Activated gamma-delta T cell treated with anti-CD3 and anti-CD28 coated beads, Interleukin-2, amount 50 U/mL, for 16 hours (primary cell): ENCODE measurements around the gene CCDC174.
"Not testable (repeated sequence)": the region's sequence is repeated elsewhere in the genome, so short reads cannot be mapped to it uniquely, and the experiment has no call there.

ENCODE experiments used
- DNase-seq: peaks from one replicate; pipeline ENCODE4 v3.0.0-alpha.2; 2020; ENCODE audit warnings: low read depth

CCDC174 gene

GRCh38 chr3:14652360-14652907 is 872 bp downstream of the CCDC174 start:
- not testable (repeated sequence) for DNase-seq

DNA sequence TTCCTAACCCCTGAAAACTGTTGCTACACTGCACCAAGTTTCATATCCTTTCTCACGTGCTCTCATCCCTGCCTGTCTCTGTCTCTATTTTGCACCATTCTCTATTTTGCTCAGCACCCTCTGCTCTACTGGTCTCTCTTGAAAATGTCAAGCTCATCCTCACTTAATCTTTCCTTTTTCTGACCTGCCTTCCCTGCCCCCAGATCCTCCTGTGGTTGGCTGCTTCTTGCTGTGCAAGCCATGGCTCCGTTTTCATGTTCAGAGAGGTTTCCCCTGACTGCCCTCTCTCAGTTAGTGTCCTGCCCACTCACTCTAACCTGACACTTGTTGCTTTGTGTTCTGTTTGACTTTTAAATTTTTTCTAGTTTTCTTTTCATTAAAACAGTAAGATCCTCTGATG is 6.0 kb downstream of the CCDC174 start:
- no peak for DNase-seq

- DNase-seq = no peak
Observed at GRCh38 chr3:14658978-14659377, 7.4 kb downstream of the CCDC174 start.

GRCh38 chr3:14660942-14661341 is 9.4 kb downstream of the CCDC174 start:
- DNase-seq = no peak

GRCh38 chr3:14663396-14664135 is 12.0 kb downstream of the CCDC174 start:
- DNase-seq = no peak

GRCh38 chr3:14664170-14664569 is 12.6 kb downstream of the CCDC174 start:
- DNase-seq = no peak

- no peak for DNase-seq
Observed at GRCh38 chr3:14672588-14672987, 21.0 kb downstream of the CCDC174 start.

- DNase-seq = no peak
Observed at GRCh38 chr3:14674841-14675240, 23.3 kb downstream of the CCDC174 start, which contains the start of gene C3orf20. C3orf20 (plus strand) TSS chr3:14675141; CDS start chr3:14682714, 7,573 bp downstream.

DNA sequence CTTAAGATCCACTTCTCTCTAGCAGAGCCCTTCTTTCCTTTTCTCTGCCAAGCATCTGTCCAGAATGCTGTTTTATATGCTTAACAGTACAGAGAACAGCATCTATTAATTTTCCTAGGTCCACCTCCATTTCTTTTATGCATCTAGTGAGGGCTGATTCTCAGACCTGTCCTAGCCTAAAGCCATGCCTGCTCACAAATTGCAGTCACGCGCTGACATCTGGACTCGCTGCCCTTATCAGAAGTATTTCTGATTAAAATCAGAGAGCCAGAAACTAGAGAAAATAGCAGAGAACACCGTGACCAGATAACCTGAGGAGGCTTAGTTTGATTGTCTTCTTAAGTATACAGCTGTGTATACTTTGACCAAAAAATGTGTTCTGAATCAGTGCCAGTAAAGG is 25.3 kb downstream of the CCDC174 start:
- no peak for DNase-seq

DNA sequence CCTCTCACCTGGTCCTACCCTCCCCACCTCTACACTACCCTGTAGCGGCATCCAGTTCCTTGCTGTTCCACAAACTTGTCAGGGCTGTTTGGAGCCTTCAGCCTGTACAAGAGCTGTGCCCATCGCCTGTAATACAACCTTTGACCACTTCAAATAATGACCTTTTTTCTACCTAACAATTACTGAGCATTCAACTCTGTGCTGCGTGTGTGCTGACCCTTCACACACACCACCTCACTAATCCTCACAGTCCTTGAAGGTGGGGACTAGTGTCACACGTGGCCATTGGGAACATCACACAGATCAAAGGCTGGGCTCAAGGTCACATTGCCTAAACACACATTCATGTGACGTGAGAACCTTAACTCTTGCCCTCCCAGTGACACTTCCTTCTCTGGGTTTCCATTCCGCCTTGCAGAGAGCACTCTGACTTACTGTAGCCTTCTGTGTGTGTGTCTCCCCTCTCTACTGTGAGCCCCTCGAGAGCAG is 26.5 kb downstream of the CCDC174 start:
- no peak for DNase-seq

- no peak for DNase-seq
Observed at GRCh38 chr3:14680115-14680514, 28.6 kb downstream of the CCDC174 start.

- no peak for DNase-seq
Observed at GRCh38 chr3:14680716-14681115, 29.2 kb downstream of the CCDC174 start.

GRCh38 chr3:14684447-14684846 is 32.9 kb downstream of the CCDC174 start:
- DNase-seq = no peak

GRCh38 chr3:14685179-14685578 is 33.6 kb downstream of the CCDC174 start:
- no peak for DNase-seq

GRCh38 chr3:14687360-14687759 is 35.8 kb downstream of the CCDC174 start:
- DNase-seq = no peak

- DNase-seq = no peak
Observed at GRCh38 chr3:14688525-14688924, 37.0 kb downstream of the CCDC174 start.

DNA sequence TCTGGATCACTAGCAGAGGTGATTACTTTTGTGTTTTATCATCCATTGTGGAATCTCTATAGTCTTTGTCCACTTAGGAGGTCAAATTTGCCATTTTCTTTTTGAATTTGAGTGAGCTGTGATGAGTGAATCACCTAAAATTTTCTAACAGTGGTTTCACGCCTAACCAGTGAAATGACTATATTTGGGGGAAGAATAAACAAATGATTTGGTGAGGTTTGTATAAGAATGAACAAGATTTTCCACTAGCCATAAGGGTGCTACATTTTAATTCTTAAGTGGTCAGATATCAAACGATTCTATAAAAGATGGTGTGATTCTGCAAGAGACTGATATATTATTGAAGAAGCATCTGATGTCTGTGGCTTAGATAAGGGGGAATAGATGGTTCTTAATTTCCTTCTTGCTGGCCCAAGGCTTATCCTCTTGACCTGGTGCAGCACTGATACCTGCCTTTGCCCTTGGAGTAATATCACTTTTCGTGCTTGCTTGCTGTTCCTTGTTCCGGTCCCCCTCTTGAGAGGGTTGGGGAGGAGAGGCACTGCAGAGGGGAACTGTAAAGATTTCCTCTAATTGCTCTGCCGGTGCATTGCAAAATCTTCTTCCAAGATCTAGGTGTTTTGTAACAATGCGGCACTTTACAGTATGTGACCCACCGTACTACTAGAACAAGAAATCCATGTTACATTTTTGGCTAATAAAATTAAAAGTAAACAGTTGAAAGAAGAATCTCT is 37.9 kb downstream of the CCDC174 start:
- no peak for DNase-seq

DNA sequence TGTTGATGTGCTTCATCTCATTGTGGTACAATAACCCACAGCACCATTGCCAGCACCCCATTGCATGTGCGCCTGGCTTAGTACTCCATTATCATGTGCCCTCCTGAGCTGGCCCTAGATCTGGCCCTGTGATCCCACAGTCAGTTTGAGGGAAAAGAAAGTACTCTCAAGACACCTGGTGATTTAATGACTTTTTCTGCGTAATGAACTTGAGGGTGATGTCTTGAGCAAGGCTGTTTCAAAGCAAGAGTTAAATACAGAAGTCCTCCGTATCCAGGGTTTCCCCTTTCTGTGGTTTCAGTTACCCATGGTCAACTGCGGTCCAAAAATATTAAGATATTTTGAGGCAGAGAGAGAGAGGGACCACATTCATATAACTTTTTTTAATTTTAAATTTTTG is 39.7 kb downstream of the CCDC174 start:
- no peak for DNase-seq

GRCh38 chr3:14691719-14692118 is 40.2 kb downstream of the CCDC174 start:
- no peak for DNase-seq

- DNase-seq = no peak
Observed at GRCh38 chr3:14698601-14699244, 47.2 kb downstream of the CCDC174 start.

DNA sequence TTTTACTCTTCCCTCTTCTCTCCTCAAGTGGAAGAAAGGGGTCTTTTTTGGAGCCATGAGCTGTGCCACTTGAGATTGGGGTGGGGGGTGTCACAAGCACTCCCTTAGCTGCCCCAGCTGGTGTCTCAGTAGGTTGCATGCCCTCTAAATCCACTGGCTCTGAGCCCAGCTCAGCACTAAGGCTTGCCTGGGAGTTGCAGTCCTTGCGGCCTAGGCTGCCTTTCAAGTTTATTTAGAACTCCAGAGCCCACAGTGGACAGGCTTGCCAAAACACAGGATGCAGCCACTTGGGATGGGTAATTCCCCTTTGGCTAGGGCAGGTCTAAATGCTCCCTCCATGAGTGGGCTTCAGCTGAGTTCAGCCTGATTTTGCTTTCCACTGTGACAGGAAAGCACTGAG is 48.1 kb downstream of the CCDC174 start:
- DNase-seq = no peak

GRCh38 chr3:14700891-14701290 is 49.3 kb downstream of the CCDC174 start:
- no peak for DNase-seq

DNA sequence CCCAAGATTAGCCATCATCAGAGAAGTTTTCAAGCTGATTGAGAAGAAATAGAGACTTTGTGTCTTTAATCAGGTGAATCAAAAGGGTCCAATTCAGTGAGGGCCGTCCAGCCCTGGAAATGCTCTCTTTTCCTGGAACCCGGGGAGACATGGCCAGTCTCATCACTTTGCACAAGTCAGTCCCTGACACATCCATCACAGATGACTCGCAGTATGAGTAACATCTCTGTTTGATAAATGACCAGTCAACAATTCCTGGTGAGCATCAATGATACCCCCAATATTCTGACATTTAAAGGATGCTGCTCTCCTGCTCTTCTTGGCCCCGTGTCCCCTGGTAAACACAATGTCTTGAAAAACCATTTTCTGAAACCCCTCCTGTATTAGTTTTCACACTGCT is 50.1 kb downstream of the CCDC174 start:
- DNase-seq = no peak
